GM04504 (cell line): ENCODE data around the gene AKAP13.

Source experiments
- DNase-seq: peaks from one replicate; pipeline ENCODE4 v3.0.0-alpha.2; 2012; ENCODE audit warnings: low read depth

The AKAP13 gene

GRCh38 chr15:85672332-85673084 is 292.1 kb downstream of the AKAP13 start:
- DNase-seq: no peak

GRCh38 chr15:85673326-85673725 is 292.9 kb downstream of the AKAP13 start:
- DNase-seq: no peak

- DNase-seq: no peak
Observed at GRCh38 chr15:85676342-85677098, 296.1 kb downstream of the AKAP13 start.

- DNase-seq: no peak
Observed at GRCh38 chr15:85679231-85679630, 298.8 kb downstream of the AKAP13 start.

- no peak for DNase-seq
Observed at GRCh38 chr15:85681386-85681785, 301.0 kb downstream of the AKAP13 start.

- DNase-seq: no peak
Observed at GRCh38 chr15:85684174-85684710, 303.8 kb downstream of the AKAP13 start.

GRCh38 chr15:85685356-85685755 is 305.0 kb downstream of the AKAP13 start:
- no peak for DNase-seq

- no peak for DNase-seq
Observed at GRCh38 chr15:85687329-85687728, 306.9 kb downstream of the AKAP13 start.

GRCh38 chr15:85688711-85689110 is 308.3 kb downstream of the AKAP13 start:
- no peak for DNase-seq

GRCh38 chr15:85689729-85690128 is 309.3 kb downstream of the AKAP13 start:
- DNase-seq: no peak

GRCh38 chr15:85690561-85691231 is 310.3 kb downstream of the AKAP13 start:
- no peak for DNase-seq

- DNase-seq: no peak
Observed at GRCh38 chr15:85691350-85692240, 311.2 kb downstream of the AKAP13 start.

- DNase-seq: no peak
Observed at GRCh38 chr15:85692321-85692720, 311.9 kb downstream of the AKAP13 start.

GRCh38 chr15:85692873-85693272 is 312.5 kb downstream of the AKAP13 start:
- no peak for DNase-seq

GRCh38 chr15:85693277-85693676 is 312.9 kb downstream of the AKAP13 start:
- no peak for DNase-seq

- no peak for DNase-seq
Observed at GRCh38 chr15:85694091-85694490, 313.7 kb downstream of the AKAP13 start.

GRCh38 chr15:85700767-85701166 is 320.4 kb downstream of the AKAP13 start:
- DNase-seq: no peak

- no peak for DNase-seq
Observed at GRCh38 chr15:85702321-85703101, 322.1 kb downstream of the AKAP13 start.

GRCh38 chr15:85704066-85704465 is 323.7 kb downstream of the AKAP13 start:
- DNase-seq: no peak

GRCh38 chr15:85704720-85705429 is 324.5 kb downstream of the AKAP13 start:
- DNase-seq: no peak
